ENCODE data around the gene C17orf67. TPM values are rescaled to one million over a fixed set of nuclear protein-coding genes. Genes with fewer than 3 reads are reported as not detected.

Gene C17orf67
- total and polyA plus RNA-seq, 2 of the 13 experiments (the other 11 are each of a cell fraction or from before 2014, with no cell fraction given), result 0.41 to 0.86 TPM

DNA sequence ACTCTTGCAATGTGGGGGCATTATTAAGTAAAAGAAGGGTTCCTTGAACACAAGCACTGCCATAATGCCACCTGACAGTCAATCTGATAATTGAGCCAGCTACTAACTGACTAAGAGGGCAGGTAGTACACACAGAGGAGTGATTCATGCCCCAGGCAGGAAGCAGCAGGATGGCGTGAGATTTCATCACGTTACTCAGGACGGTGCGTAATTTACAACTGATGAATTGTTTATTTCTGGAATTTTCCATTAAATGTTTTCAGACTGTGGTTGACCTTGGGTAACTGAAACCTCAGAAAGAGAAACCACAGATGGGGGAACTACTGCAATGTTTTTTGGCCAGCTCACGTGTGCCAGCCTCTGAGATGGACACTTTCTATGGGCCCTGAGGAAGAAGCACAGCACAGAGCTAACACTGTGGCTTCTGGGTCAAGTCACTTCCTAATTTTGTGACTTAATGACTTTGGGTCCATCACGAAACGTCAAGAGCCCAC lies 46.7 kb downstream of the C17orf67 start (continued):
- TF ChIP-seq UBTF (CRISPR knock-in tag; IDR thresholded peaks at IDR 0.05) (no peak), FOSL2 (CRISPR knock-in tag; IDR thresholded peaks at IDR 0.05) (peak; percentile 98), E2F1 (CRISPR knock-in tag; IDR thresholded peaks at IDR 0.05) (no peak), CEBPB (IDR thresholded peaks at IDR 0.05; ENCODE audit: borderline replicate concordance, low read depth, low read length) (peak; percentile 56; the same call in 1 of the 2 replicates), ZNF44 (CRISPR knock-in tag; IDR thresholded peaks at IDR 0.05) (no peak), GTF3A (CRISPR knock-in tag; conservative IDR thresholded peaks at IDR 0.05) (no peak), ZFP62 (CRISPR knock-in tag; IDR thresholded peaks at IDR 0.05) (no peak), ZHX1 (CRISPR knock-in tag; IDR thresholded peaks at IDR 0.05; ENCODE audit: low read depth) (no peak), HOMEZ (CRISPR knock-in tag; IDR thresholded peaks at IDR 0.05; ENCODE audit: low read depth) (no peak), MED13 (CRISPR knock-in tag; IDR thresholded peaks at IDR 0.05) (no peak), ZNF569 (CRISPR knock-in tag; IDR thresholded peaks at IDR 0.05; ENCODE audit: borderline replicate concordance) (no peak), ZFP1 (CRISPR knock-in tag; IDR thresholded peaks at IDR 0.05) (no peak), ZBTB21 (CRISPR knock-in tag; IDR thresholded peaks at IDR 0.05) (peak; percentile 68; the same call in 1 of the 2 replicates), NFIB (CRISPR knock-in tag; IDR thresholded peaks at IDR 0.05; ENCODE audit: borderline replicate concordance) (no peak)
- TF ChIP-seq, protein P1, sequence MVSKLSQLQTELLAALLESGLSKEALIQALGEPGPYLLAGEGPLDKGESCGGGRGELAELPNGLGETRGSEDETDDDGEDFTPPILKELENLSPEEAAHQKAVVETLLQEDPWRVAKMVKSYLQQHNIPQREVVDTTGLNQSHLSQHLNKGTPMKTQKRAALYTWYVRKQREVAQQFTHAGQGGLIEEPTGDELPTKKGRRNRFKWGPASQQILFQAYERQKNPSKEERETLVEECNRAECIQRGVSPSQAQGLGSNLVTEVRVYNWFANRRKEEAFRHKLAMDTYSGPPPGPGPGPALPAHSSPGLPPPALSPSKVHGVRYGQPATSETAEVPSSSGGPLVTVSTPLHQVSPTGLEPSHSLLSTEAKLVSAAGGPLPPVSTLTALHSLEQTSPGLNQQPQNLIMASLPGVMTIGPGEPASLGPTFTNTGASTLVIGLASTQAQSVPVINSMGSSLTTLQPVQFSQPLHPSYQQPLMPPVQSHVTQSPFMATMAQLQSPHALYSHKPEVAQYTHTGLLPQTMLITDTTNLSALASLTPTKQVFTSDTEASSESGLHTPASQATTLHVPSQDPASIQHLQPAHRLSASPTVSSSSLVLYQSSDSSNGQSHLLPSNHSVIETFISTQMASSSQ (IDR thresholded peaks at IDR 0.05; ENCODE audit: low read depth), result no peak
- TF ChIP-seq, protein P1 (CRISPR knock-in tag; IDR thresholded peaks at IDR 0.05; ENCODE audit: borderline replicate concordance), result no peak
